Measurements from ENCODE around the gene HCAR1.
A peak's percentile ranks its signal among the peaks of the same experiment; 100 is the strongest.
"Not testable (repeated sequence)": the region's sequence is repeated elsewhere in the genome, so short reads cannot be mapped to it uniquely, and the experiment has no call there.

HCAR1 gene, protein sequence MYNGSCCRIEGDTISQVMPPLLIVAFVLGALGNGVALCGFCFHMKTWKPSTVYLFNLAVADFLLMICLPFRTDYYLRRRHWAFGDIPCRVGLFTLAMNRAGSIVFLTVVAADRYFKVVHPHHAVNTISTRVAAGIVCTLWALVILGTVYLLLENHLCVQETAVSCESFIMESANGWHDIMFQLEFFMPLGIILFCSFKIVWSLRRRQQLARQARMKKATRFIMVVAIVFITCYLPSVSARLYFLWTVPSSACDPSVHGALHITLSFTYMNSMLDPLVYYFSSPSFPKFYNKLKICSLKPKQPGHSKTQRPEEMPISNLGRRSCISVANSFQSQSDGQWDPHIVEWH

DNA sequence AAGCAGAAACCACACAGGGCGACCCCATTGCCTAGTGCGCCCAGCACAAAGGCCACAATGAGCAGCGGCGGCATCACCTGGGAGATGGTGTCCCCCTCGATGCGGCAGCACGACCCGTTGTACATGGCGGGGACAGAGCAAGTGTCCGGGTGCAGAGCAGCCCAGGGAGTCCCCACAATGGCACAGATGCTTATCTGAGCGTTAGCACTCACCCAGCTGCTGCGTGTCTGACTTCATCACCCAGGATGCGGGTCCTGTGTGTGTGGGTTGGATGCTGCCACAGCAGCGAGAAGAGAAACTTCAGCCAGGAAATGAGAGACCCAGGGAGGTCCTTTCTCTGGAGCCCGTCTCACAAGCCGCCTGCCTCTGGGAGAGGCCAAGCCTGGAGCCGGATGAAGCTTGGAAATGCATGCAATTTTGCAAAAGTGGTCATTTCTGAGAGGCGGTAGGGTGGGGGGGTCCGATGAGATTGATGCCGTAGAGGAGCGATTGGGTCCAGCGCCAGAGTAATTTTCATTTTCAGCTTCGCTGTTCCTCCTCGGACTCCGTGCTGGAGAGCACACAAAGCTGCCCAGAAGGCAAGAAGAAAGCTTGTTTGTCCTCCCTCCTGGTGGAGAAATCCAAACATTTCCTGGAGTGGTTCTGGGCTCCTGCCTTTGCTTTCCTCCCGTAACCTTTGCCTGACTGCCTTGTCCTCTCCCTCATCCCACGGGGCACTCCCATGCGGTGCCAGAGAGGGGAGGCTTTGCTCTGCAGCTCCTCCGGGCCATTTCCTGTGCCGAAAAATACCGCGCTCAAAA lies at the start of gene HCAR1:
HCAR1 (minus strand) TSS at position 630 of the 800 bp plus-strand sequence; CDS start at position 125, 505 bp downstream.
- no peak for DNase-seq (ENCODE audit: low spot score)

DNA sequence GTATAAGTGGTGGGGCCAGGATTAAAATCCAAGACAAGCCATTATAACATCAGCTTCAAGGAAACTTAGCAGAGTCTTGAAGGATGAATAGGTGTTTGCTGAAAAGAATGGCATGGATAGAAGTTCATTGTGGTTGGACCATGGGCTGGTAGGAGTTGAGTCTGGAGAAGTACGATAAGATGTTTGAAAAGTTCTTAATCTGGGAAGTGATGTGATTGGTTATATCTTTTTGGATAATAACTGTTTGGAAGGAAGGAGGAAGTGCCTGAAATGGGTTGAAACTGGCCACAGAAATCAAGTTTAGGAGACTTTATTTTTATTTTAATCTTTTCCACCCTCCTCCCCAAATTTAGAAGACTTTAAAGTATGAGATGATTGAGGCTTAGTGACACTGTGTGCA lies 26.9 kb upstream of the HCAR1 start:
- DNase-seq (ENCODE audit: low spot score), result no peak

DNA sequence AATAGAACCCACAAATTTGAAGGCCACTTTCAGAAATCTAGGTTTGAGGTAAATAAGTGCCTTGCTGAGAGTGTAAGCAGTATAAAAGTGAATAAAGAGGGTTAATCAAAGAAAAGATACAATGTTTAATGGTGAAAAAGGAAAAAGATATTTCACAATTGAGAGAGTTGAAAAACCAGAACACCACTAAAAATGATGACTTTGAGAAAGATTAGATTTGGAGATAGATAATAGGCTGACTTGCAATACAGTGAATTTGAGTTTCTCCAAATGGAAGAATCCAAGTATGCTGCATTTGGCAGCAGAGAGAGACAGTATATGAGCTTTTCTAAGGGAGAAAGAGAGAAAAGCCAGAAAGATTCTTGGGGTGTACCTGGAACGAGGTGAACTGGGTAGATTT lies 24.1 kb upstream of the HCAR1 start:
- DNase-seq (ENCODE audit: low spot score), result no peak

DNA sequence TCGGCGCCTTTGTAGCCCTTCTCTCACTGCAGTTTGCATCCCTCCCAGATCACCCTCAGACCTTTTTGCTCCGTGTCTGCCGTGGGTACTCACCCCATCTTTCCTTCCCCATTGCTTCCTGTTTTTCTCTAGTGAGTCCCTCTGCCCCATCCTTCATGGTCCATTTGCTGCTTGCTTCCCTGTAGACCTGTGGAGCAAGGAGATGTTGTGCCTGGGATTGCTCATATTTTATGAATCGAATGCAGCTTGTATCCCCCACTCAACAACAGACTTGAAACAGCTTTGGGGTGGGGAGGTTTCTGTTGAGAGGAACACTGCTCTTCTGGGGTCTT lies 22.6 kb upstream of the HCAR1 start:
- no peak for DNase-seq (ENCODE audit: low spot score)

DNA sequence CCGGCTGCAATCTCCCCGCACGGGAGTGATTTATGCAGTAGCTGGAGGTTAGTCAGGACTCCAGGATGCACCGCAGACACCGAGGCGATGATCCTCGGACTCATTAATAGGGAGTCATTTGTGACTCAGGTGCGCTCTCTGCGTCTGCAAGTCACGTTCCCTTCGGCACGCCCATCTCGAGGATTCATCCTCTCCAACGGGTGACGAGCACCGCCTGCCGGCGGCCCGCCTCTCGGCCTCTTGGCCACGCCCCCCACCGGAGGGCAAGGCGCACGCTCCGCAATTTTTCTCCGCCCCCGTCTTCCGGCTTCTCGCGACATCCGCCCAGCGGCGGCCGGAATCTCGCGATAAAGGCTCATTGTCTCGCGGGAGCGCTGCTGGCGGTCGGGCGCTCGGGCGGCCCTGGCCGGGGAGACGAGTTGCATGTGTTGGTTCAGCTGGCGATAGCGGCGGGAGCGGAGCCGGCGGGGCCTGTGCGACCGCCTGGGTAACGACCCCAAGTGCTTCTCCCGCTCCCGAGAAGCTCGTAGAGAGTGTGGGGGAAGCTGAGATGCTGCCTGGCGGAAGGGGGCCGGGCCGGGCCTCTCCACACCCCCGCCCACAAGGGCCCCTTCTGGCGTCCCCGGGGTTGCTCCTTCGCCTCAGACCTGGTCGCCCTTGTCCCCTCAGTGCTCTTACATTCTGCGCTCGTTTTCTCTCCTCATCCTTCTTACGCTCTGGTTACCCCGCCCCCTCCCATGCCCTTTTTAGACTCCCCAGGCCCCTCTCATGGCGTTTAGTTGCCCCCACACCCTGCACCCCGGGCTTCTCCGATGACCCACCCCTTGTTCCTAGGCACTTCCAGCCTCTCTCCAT lies 22.0 kb upstream of the HCAR1 start, which contains the start of gene DENR:
DENR (plus strand) TSS at position 361 of the 855 bp plus-strand sequence. CDS start 878 bp downstream, outside the sequence.
- DNase-seq (ENCODE audit: low spot score), result peak; percentile 95

DNA sequence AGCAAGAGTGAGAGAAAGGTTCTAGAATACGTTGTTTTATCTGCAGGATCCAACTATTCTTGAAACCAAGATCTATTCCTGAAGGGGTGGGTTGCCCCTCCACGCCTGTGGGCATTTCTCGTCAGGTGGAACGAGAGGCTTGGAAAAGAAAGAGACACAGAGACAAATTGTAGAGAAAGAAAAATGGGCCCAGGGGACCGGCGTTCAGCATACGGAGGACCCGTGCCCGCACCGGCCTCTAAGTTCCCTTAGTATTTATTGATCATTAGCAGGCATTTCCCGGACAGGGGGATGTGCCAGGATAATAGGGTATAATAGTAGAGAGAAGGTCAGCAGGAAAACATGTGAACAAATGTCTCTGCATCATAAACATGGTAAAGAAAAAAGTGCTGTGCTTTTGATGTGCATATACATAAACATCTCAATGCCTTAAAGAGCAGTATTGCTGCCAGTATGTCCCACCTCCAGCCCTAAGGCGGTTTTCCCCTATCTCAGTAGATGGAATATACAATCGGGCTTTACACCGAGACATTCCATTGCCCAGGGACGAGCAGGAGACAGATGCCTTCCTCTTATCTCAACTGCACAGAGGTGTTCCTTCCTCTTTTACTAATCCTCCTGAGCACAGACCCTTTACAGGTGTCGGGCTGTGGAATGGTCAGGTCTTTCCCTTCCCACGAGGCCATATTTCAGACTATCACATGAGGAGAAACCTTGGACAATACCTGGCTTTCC lies 20.3 kb upstream of the HCAR1 start:
- DNase-seq (ENCODE audit: low spot score), result not testable (repeated sequence)

DNA sequence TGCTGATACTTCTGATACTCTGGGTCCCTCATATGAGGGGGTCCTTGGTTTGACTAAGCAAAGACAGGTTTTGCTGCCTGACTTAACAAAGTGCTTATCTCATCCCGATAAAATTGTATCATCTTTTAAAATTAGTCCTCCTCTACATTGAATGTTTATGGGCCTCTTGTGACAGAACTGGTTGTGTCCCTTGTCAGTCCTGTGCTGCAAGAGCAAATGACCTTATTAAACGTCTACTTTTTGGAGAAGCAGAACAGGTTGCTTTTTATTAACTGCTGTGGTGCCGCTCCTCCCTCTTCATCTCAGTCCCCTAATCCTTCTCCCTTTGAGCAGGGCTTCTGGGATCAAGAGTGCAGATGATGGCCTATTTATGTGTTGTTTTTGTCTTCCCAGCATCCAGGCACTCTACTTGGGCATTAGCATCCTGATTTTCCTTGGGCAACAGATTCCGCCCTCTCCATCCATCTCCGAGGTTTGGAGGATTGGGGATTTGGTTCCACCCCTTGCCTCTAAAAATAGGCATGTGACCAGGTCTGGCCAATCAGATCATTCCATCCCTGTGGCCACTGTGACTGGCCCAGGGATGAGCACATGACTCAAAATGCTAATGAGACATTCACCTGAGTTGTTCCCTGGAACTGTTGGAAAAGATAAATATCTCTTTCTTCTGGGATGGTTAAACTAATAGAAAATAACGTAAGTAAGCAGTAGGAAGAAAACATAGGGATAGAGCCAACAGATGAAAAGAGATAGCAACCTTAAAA lies 19.1 kb upstream of the HCAR1 start:
- DNase-seq (ENCODE audit: low spot score), result no peak

DNA sequence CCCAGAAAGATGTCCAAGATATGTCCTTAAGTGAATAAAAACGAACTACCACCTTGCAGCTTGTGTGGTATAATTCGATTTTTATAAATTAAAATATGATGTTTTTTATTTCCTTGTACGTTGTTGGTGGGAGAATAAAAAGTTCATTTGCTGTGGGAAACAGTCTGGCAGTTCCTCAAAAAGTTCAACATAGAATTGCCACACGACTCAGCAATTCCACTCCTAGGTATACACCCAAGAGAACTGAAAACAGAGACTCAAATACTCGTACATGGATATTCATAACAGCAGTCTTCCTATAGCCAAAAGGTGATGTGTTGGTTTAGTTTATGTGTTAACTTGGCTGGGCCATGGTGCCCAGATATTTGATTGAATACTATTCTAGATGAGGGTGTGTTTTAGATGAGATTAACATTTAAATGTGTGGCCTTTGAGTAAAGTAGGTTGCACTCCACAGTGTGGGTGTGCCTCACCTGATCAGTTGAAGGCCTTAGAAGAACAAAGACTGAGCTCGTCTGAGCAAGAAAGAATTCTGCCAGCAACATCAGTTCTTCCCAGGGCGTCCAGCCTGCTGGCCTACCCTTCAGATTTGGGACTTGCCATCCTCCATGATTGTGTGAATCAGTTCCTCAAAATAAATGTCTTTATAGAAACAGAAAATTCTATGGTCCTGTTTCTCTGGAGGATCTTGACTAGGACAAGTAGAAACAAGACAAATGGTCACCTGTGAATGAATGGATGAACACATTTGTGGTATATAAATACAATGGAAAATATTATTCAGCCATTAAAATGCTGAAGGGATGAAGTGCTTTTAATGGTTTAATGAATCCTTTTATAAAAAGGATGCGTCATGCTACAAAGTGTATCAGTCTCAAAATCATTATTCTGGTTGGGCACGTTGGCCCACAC lies 16.8 kb upstream of the HCAR1 start:
- no peak for DNase-seq (ENCODE audit: low spot score)

DNA sequence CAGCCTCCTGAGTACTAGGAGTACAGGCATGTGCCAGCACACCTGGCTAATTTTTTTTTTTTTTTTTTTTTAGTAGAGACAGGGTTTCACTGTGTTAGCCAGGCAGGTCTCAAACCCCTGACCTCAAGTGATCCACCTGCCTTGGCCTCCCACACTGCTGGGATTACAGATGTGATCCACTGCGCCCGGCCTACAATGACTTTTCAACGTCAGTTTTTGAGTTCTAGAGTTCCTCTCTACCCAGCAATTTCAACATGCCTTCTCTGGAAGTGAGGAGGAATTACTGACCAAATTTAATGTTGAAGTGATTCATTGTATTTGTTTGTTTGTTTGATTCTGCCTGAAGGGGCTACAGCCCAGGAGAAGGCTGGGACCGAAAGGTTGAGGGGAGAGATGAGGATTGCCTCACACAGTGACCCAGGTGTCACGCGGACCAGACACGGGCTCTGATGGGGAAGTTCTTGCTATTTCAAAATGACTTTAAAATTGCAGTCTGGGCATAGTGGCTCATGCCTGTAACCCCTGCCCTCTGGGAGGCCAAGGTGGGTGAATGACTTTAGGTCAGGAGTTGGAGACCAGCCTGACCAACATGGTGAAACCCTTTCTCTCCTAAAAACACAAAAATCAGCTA lies 13.4 kb upstream of the HCAR1 start:
- DNase-seq (ENCODE audit: low spot score), result peak; percentile 30

DNA sequence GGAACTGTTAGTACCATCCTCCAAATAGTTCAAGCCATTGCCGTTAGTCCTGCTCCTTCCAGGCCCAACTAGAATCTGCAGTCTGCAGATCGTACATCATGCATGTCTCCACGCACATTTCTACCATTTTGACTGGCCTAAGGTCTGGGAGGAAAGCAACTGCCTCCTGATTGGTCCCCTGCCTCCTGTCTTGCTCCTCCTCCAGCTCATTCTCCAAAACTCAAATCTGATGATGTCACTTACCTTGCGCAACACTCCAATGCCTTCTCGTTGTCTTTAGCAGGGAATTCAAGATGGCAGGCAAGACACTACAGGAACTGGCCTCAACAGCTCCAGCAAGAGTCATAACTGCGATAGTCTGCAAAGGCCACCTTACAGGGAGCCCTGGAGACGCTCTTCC lies 9.7 kb upstream of the HCAR1 start:
- DNase-seq (ENCODE audit: low spot score), result no peak

DNA sequence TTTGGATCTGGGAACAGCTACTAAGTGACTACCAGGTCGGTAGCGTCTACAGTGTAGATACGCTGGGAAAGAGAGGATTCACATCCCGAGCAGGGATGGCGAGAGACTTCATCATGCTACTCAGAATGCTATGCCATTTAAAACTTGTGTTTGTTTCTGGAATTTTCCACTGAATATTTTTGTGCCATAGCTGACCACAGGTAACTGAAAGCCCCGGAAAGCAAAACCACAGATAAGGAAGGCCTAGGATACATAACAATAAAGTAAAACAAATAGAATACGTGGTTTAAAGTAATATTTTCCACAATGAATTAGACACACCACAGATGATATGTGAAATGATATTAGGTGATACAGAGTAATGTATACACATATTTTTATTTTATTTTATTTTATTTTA lies 7.9 kb upstream of the HCAR1 start:
- no peak for DNase-seq (ENCODE audit: low spot score)

DNA sequence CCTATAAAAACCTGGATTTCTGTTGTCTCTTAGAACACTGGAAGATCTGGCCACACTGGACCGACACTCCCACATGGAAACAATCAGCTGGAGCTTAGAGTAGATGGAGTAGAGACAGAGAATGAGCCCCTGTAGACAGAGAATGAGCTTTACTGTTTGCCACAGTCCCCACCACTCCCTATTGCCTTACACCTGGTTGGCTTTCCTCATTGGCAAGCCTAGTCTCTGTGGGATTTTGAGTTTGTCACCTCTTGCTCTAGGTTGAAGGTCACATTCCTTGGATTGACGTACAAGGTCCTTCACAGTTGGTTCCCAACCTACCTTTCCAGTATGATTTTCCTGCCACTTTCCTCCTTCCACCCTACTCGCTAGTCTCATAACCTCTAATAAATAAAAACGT lies 2.0 kb upstream of the HCAR1 start:
- DNase-seq (ENCODE audit: low spot score), result no peak

DNA sequence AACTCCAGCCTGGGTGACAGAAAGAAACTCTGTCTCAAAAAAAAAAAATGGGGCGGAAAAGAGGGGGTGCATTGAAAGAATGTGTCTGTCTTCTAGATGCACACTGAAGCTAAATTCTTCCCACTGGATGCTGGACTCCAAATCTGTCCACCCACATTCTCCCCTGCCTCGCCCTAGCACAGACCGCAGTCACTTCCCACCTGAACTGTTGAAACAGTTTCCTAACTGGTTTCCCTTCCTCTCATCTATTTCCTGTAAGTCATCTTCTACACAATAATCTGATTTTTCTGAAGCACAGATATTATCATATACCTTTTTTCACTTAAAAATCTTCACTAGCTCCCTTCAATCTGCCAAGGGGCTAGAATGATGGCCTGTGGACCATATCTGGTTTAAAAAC lies 1.5 kb upstream of the HCAR1 start:
- no peak for DNase-seq (ENCODE audit: low spot score)

DNA sequence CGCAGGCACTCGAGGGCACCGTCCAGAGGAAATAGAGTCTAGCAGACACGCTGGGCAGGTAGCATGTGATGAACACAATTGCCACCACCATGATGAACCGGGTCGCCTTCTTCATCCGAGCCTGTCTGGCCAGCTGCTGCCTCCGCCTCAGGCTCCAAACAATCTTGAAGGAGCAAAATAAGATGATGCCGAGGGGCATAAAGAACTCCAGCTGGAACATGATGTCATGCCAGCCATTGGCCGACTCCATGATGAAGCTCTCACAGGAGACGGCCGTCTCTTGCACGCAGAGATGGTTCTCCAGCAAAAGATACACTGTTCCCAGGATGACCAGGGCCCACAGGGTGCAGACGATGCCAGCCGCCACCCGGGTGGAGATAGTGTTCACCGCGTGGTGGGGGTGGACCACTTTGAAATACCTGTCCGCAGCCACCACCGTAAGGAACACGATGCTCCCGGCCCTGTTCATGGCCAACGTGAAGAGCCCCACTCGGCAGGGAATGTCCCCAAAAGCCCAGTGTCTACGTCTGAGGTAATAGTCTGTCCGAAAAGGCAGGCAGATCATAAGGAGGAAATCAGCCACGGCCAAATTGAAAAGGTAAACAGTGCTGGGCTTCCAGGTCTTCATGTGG lies 945 bp downstream of the HCAR1 start:
- no peak for DNase-seq (ENCODE audit: low spot score)

DNA sequence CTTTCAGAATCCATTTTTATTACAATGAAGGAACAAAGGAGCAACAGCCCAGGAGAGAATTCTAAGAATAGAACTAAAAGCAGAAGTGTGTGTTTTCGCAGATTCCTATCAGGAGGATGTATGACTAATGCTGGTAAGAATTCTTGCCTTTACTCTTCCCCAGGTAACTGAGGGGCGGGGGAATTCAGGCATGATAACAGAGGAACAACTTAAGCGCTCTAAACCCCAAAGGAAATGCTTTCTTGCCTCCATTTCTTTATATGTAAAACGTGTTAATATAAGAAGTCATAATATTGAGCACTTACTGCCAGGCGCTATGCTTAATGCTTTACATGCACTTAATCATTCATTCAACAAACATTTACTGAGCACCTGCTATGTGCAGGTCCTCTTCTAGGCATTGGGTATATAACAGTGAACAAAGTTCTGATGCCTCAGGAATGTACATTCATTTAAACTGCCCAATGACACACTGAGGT lies 4.5 kb downstream of the HCAR1 start:
- no peak for DNase-seq (ENCODE audit: low spot score)

DNA sequence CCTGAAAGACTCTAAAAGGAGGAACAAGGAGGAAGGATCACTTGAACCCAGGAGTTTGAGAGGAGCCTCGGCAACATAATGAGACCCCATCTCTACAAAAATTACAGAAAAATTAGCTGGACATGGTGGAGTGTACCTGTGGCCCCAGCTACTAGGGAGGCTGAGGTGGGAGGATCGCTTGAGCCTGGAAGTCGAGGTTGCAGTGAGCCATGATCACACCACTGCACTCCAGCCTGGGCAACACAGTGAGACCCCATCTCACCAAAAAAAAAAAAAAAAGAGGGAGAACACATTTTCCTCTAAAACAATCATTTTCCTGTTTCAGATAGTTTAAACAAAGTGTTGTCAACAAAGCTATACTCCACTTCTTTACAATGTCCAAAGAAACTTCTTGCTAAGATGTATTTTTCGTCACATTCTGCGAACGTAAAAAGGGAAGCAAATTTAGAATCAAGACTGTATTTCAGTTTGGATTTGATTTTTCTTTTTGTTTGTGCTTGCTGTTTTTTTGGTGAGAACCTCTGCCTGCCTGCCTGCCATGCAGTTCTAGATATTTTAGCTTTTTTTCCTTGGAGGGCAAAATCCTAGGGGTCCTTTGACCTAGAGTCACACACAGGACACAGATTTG lies 5.1 kb downstream of the HCAR1 start:
- DNase-seq (ENCODE audit: low spot score), result no peak

DNA sequence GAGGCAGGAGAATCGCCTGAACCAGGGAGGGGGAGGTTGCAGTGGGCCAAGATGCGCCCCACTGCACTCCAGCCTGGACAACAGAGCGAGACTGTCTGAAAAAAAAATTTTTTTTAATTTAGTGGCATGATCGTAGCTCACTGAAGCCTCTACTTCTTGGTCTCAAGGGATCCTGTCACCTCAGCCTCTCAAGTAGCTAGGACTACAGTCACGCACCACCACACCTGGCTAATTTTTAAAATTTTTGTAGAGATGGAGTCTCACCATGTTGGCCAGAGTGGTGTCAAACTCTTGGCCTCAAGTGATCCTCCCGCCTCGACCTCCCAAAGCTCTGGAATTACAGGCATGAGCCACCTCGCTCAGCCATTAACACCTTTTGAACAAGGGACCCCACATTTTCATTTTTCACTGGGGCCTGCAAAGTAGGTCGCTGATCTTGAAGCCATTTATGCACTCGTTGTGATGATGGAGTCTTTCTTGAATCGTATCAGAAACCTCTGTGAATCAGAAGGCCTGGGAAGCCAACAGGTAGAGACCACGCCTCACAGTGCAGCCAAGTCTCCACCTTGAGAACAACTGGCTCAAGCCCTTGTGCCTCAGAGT lies 5.9 kb downstream of the HCAR1 start:
- no peak for DNase-seq (ENCODE audit: low spot score)

DNA sequence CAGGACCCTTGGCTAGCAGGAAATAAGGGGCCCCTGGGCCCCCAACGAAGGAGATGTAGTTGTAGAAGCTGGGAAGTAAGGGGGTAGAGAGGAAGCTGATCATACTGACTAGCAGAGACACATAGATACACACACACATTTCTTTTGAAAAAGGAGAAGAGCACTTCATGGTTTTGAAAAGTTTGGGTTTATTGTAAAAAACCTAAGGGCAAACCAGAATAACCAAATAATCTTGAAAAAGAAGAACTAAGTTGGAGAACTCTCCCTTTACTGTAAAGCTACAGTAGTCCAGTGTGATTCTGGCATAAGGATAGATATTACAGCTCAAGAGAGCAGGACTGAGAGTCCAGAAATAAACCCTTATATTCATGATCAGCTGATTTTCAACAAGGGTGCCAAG lies 8.3 kb downstream of the HCAR1 start:
- DNase-seq (ENCODE audit: low spot score), result no peak

All from Ammon's horn (tissue), 1 donor.